NCI-H226 (cell line): ENCODE data around the gene IL1R1.
"Not testable (repeated sequence)": the region's sequence is repeated elsewhere in the genome, so short reads cannot be mapped to it uniquely, and the experiment has no call there.

Experiments used
- DNase-seq: peaks from one replicate; pipeline ENCODE4 v3.0.0-alpha.2; 2015

The IL1R1 gene

DNA sequence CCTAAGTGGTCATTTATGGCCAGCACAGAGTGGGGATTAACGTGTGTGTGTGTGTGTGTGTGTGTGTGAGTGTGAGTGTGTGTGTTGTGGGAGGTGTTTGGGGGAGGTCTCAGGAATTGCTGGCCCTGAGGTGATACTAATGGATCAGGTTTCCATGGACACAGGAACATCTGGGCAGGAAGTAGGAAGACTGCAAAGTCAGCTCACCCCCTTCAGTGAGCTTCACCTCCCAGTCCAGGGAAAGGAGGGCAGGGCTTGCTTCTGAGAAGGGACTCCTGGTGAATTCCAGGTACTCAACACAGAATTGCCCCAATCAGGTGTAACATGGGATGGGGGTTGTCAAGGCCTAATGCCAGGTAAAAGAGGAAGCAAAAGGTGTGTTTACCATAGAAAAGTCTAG, 30.3 kb upstream of the IL1R1 start:
- no peak for DNase-seq

DNA sequence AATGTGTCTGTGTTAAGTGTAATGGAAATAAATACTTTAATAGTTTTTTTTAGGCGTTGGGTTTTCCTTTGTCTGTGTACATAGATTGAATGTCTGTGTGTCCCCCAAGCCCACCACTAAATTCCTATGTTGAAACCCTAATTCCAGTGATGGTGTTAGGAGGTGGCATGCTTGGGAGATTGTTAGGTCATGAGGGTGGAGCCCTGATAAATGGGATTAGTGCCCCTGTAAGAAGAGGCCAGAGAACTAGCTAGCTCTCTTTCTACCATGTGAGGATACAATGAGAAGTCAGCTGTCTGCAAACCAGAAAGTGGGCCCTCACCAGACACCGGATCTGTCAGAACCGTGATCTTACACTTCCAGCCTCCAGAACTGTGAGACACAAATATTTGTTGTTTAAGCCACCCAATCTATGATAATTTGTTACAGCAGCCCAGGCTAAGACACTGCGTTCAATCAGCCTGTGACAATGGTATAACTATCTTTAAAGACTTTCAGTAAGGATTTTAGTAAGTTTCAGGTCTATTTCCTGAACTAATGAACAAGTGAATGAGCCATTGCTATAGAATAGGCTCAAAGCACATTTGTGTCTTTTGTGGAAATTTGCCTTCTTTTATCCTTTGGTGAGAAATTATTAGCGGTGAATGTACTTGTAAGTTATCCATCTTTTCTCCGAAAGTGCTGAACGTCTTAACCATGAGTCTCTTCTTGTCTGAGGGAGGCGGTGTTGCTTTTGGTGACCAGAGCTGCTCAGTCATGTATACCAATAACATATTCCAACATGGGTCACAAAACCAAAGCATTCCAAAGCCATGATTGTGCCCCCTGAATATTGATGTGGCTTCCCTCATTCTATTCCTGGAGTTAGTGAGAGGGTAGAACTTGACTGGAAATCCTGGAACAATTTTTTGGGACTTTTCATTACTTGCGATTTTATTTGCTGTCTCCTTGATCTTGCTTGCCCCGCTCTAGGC, 29.6 kb upstream of the IL1R1 start:
- DNase-seq = no peak

DNA sequence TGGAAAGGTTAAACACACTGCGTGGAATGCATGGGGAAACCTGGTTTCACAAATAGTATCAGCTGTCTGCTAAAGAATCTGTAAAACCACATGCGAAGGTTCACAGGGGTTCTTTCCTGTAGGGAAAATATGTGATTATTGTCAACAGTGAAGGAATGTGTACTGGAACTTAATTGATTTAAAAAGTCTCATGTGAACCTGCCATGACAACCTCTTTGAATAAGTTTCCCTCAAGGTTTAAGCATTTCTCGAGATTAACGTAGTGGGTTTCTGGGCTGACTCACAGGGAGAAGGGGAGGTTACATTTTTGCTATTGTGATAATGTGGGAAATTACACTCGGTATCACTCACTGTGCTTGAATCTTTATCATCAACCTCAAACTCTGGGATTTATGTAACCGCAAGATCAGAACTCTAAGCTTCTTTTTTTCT, 28.2 kb upstream of the IL1R1 start:
- DNase-seq = peak; percentile 96

DNA sequence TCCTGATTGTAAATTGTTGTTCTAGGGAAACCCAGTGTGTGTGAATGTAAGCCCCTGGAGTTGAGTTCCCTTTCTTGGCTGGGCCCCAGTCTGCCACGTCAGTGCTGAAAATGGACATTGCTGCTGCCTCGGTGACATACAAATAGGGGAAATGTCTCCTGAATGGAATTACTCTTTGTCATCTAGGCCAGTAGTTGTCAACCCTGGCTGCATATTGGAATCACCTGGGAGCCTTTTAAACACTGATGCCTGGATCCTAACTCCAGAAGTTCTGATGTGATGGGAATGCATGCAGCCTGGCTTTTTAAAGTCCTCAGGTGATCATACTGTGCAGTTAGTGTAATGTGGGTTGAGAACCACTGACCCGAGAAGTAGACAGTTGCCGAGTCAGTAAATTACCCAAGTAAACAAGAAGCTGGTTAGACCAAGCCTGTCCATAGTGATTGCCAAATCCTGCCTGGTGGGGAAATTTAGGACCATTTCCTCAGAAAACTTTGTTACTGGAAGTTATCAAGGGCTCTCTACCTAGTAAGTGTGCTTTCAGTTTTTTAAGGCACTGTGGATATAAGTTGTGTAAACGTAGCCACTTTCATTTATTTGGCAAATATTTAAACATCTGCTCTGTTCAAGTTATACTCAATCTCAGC, 27.6 kb upstream of the IL1R1 start:
- DNase-seq = peak; percentile 64

DNA sequence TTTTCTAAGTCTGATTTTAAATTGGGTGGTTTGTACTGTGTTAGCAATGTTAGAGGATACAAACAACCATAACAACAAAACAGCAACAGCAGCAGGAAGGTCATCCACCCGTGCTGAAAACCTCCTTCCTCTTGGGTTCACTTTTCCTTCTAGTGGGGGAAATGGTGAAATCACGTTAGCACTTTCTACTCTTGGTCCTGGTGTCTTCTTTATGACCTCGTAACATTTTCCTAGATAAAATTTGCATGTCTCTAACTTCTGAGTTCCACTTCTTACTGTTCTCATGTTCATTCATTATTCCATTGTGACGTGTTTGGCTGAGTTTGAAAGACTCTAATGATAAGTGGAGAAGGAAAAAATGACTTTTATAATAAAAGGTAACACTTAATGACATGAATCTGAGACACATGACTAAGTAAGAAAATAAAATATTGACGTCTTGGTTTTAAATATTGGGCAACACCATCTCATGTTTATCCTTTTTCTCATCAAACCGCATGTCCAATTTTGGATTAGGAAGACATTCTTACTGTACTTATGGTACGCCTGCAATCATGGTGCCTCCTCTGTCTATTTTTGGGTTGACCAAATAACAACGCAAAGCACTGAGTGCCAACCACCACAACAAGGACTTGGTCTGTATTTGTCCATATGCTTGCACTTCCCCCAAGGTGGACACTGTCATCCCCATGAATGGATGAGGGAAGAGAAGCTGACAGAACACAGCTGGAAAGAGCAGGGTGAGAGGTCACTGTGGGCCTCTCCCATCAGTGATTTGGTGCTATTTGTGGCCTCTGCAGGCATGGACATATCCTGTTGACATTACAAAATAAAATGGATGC, 25.7 kb upstream of the IL1R1 start:
- no peak for DNase-seq

DNA sequence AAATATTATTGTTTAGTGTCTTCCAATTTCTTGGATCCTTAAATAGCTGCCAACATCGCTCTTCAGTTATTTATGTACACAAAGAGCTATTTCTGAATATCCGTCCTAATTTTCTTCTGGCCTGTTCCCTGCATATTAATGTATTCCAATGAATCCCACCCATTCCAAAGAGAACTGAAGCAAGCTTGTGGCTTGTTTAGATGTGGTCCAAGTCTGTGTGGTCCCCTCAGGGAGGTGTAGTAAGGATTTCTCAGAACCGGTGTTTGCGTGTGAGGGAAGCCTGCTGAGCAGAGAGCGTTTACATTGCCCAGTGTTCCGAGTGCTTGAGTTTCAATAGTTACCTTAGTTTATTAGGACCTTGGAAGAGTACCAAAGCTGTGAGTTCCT, 25.1 kb upstream of the IL1R1 start:
- no peak for DNase-seq

DNA sequence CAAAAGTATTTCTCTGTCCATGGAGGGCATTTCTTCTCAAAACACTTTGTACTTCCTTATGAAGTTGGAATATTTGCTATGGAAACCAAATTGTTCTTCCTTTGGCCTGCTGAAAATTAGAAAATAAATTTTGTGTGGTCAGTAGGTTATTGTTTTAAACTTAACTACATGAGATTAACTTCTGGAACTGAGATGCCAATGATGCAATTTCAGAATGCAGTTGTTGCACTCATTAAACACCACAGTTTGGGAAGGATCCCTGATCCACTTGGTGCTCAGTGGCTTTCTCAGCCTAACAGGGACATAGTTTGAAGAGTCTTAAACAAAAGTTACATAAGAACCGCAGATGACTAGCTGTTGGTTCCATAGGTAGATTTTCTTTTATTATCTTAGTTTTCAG, 23.3 kb upstream of the IL1R1 start:
- DNase-seq = no peak

DNA sequence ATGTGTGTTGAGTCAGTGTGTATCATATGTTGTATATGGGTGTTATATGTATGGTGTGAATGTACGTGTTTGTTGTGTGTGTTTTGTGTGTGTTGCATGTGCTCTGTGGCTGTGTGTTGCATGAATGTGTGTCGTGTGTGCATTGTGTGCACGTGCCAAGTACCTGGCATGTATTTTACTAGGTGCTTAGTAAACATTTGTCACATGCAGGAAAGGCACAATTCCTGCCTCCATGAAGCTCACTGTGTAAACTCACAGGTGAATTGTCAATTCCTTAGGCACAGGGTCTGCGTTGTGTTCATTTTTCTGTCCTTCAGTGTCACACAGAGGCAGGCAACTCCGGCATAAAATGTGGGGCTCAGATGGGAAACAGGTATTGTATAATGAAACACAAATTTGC, 22.3 kb upstream of the IL1R1 start:
- no peak for DNase-seq

DNA sequence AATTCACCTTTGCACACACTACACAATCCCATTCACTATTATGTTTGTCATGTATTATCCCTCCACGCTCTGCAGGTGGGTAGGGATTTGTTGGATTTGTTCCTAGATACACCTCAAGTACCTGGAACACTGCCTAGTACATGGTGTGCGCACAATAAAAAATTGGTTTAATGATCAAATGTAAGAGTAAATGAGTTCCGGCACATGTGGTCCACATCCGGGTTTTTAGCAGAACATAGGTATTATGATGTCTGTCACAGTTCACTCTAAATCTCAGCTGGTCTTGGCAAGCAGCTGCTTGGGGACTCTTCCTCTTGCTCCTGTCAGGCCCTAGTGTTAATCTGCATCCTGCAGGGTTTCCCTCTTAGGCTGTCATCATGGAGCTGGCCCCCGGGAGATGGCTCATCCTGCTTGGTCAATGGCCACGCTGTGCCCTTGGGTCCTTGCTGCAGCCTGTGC, 21.8 kb upstream of the IL1R1 start:
- no peak for DNase-seq

DNA sequence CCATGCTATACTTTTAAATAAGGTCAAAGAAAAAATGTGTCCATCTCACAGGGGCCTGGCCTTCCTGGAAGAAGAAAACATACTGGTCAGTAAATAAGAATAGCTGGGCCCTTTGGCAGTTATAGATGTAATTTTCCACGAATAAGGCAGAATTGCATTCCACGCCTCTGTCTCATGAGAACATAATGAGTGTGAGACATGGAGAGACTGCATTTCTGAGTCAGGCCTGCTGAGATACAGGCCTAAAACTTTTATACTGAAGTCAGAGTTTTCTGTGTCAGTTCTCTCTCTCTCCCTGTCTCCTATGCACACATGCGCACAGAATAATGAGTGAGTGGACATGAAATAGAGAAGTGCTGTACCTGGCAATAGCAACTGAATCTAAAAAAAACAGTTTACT, 20.4 kb upstream of the IL1R1 start:
- DNase-seq = peak; percentile 89

DNA sequence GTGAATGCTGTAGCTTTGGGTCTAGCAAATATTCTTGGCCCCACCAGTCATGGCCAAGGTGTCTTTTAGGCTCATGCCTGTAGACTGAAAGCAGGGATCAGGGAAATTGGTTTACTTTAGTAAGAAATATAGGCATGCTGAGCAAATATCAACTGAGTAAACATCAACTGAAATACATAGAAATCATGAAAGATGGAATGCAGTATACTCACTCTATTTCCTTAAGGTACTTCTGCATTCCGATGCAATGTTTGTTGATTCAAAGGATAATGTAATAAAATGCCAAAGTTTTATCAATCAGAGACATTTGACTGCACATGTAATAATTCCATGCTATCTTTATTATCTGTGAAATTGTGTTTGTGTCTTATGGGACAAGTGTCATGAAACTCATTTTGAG, 19.6 kb upstream of the IL1R1 start:
- DNase-seq = no peak

DNA sequence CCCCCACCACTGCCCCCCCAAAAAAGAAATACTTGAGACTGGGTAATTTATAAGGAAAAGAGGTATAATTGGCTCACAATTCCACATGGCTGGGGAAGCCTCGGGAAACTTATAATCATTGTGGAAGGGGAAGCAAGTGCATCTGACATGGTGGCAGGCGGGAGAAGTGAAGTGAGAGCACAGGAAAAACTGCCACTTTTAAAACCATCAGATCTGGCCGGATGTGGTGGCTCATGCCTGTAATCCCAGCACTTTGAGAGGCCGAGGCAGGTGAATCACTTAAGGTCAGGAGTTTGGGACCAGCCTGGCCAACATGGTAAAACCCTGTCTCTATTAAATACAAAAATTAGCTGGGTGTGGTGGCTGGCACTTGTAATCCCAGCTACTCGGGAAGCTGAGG, 18.1 kb upstream of the IL1R1 start:
- DNase-seq = not testable (repeated sequence)

DNA sequence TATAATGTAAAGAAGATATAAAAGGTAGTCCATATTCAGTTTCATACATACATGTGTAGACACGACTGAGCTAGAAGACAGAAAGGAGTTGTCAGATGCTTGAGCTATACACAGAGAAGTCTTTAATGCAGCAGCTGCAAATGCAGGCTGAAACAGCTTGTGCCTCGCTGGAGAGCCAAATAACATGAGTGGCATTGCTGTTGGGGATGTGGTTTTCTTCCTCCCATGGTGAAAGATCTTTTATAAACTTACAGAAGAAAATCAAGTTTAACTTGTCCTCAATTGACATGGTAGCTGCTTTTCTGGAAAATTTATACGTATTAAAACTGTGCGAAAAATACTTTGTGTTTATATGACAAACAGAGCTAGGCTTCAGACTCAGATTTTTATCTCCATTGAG, 16.4 kb upstream of the IL1R1 start:
- no peak for DNase-seq

DNA sequence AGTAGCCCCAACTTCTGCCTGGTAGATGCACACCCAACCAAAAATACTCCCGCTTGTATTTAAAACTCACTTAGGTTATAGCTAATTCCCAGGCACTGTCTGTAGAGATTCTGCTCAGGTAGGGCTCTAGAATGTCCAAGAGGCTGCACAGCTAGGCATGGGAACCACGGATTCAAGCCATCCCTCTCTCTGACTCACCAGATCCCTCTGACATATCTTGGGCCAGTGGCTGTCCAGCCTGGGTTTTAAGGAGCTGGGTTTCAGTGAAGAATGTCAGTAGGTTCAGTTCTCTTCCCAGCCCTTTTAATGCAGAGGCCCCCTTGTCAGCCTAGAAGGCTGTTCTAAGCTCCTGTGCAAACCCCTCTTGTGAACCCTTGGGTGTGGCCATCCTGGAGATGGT, 15.9 kb upstream of the IL1R1 start:
- DNase-seq = peak; percentile 39

DNA sequence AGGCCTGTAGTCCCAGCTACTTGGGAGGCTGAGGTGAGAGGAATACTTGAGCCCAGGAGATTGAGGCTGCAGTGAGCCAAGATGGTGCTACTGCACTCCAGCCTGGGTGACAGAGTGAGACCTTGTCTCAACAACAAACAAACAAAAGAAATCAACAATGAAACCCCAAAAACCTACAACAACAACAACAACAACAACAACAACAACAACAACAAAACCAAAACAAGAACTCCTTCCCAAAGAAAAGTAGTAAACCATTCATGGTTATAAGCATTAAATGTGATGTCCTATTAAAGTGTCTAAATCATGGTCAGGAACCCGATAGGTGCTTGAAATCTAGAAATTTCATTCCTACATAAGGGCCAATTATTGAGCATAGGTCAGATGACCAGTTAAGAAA, 13.5 kb upstream of the IL1R1 start:
- DNase-seq = no peak

DNA sequence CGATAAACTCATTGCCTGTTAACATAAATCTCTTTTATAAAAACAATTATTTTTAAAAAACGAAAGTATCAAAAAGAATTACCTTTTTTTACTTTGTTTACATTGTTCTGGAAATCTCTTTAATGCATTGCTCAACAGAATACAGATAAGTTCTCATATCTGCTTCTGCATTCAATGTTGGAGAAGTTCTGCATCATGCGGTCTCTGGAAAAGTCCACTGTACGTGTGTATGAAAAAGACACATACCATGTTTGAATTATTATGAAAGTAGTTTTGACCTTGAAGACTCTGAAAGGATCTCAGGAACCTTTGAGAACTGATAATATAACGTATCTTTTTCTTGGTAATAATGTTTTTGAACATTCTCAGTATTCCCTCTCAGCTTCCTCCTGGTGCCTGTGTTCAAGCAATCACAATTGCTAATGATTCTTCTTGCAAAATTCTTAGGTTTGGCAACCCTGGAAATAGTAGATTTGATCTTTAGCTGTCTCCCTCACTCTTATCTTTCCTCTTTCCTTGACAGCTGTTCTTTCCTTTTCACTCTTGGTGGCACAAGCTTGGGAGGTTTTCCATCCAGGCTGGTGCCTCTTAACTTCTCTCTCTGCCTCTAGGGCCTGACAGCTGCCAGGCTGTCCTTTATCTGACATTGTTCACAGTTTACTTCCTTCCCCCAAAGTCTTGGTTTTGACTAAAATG, 12.4 kb upstream of the IL1R1 start:
- DNase-seq = peak; percentile 40

DNA sequence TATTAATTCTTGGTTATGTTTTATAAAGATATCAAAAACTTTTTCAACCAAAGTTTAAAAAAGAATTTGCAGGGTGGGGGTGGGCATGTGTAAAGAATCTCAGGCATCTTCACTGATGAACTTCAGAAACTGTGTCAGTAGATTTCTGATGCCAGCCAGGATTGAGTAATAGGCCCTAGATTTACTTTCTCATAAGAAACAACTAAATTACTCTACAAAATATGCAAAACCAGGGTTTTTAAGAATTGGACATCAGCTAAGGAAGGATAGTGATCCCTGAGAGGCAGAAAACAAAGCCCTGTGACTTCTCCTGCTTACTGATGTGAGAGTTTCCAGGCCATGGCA, 11.9 kb upstream of the IL1R1 start:
- no peak for DNase-seq

DNA sequence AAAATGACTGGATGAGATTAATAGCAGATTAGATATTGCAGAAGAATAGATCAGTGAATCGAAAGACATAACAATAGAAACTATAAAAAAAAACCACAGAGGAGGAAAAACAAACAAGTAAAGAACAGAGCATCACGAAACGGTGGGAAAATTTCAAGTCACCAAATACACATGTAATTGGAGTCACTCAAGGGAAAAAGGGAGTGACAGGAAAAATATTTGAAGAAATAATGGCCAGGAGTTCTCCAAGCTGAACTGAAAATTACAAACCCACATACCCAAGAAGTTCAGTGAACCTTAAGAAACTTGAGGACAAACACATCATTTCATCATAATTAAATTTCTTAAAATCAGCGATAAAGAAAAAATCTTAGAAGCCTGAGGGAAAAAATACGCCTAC, 11.0 kb upstream of the IL1R1 start:
- DNase-seq = no peak

DNA sequence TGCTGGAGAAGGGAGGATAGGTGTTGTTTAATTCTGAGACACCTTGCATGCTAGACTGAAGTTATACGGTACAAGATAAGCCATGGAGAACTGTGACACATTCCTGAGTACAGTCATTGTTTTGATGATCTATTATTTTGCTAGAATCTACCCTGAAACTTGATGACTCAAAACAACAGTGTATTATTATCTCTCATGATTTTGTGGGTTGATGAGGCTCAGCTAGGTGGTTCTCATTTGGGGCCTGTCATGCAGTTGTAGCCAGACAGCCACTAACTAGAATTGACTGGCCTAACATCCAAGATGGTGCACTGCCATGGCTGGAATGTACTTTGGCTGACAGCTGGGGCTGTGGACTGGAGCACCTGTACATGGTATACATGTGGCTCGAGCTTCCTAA, 5.4 kb upstream of the IL1R1 start:
- DNase-seq = no peak

DNA sequence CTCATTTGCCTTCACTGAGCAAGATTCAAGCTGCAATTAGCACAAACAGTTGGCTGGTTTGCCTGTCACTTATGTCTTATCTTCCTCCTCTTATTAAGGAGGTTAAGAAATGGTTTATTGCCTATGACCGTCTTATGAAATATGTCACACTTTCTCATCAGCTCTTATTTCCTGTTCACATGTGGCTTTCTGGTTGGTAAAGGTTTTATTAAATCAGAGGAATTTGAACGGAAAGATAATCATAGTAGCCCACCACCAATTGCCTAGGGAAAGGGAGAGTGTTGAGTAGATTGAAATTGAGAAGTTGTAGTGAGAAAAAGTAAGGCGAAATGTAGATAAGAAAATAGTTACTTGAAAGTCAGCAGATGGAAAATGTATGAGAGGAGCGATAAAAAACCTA, 4.2 kb upstream of the IL1R1 start:
- DNase-seq = peak; percentile 5

DNA sequence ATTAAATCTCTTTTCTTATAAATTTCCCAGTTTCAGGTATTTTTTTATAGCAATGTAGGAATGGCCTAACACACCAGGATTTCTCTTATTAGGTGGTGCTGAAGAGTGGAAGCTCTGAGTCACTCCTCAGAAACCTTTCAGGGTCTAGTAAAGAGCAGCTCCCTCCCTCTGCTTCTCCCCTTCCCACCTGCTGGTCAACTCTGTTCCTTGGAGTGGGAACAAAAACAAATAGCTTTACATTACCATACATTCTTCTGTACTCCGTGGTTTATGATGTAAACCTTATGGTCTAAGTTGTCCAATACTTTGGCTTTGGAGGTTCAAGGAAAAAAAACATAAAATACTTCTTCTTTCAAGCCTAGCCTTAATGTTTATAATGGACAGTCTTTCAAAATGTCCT, 2.7 kb upstream of the IL1R1 start:
- no peak for DNase-seq

DNA sequence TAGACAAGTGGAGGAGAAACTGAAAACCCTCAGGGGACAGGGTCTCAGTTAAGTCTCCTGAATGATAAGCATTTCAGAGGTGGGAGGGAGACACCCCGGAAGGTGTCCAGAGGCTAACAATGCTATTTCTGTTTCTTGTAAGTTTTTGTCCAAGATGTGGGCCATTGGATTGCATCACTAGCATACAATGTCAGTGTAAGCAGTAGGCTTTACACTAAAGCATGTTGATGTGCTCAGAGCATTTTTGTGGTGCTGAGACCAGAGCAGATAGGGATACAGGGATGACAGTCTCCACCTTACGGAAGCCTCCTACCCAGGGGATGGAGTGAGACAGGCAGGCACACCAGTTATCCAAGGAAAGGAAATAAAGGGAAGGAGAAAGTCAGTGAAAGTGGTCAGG, 2.2 kb upstream of the IL1R1 start:
- DNase-seq = no peak
